Astrocyte of the hippocampus (primary cell): ENCODE data around the gene PPP1R2.
A peak's percentile ranks its signal among the peaks of the same experiment; 100 is the strongest.

Experiments
- DNase-seq: peaks from one replicate; pipeline ENCODE4 v3.0.0; 2011; ENCODE audit warnings: low read depth, low spot score

The PPP1R2 gene

DNA sequence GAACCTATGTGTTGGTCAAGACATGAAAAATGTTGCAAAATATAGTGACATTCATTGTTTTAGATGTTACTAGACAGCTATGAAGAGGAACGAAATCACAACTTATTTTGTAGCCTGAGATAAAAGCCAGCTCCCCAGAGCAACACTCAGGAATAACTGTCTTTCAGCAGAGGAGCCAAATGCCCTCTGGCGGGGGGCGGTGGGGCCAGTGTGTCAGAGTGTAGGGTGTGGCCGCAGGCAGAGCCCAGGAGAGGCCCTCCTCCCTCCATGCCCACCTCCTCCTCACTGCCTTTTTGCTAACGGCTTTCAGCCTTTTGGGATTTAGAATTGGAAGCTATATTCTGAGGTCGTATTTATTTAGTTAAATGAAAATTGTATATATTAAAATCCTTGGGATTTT lies 23.7 kb upstream of the PPP1R2 start:
- DNase-seq: no peak

DNA sequence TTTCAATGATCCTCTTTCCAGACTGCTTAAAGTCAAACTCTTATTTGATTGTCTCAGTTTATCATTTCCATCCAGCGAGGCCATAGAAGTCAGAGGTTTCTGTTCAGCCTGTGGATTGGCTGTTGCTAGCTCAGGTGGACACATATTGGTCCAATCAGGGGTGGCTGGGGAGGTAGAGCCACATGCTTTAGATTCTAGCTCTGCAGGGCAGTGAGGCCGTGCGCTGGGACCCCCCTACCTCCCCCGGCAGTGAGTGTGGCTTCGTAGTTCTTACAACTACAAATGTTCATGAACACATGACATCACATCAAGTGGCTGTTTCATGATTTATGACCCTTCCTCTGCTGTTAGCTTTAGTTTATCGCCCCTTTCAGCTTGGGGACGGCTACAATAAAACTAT lies 22.6 kb upstream of the PPP1R2 start:
- no peak for DNase-seq

DNA sequence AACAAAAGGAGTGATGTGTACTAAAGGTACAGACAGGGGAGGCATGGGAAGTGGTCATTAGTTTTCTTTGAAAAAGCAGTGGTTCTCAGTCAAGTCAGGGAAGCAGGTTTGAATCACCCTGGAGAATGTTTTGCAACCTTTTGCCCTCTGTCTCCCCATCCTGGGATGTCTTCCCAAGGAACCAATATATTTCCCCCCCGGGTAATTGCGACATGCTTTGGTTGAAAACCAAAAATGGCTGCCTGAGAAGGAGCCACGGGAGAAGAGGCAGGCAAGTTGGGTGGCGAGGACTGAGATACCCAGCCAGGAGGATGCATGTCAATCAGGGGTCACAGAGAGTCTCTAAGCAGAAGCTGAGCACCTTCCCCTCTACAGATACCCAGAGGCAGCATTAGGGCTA lies 20.2 kb upstream of the PPP1R2 start:
- DNase-seq: no peak

DNA sequence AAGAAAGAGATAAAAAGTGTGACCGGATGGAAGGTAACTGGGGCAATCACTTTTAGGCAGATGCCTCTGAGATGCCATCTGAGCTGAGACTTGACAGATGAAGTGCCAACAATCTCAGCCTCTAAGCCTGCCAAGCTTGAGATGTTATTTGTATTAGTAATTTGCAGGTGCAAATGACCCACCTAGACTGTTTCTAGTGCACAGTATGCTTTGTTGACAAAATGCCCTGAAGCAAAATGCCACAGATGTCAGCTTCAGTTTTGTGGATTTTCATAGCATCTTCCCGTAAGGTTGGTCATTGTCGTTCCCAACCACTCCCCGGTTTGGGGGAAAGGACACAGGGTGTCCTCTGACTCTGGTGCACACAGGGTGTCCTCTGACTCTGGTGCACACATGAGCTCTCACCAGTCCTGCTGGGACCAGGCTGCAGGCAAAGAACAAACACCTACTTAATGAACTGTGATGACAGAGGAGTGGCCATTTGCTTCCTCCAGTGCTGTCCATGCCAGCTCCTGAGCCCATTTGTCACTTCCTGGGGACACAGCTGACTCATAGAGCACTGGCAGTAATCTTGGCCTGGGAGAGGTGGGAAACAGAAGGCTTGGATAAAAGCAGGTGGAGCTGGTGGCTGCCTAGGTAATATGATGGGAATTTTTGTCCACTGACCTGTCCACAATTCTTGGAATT lies 16.7 kb upstream of the PPP1R2 start:
- DNase-seq: no peak

DNA sequence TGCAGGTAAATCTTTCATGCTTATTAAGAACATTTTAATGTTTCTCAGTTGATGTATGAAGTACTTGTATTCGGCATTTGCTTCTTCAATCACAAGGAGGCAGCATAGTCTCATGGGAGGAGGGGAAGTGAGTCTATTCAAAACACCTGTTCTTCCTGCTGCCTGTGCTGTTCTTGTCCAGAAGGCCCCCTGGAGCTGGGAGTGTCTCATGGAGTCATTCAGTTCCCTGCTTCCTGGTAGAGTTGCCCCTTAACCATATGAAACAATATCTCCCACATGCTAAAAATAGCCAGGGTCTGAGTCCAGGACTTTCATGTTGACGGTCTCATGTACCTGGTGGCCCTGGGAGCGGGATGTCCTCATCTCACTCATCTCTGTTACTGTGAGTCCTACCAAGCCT lies 15.5 kb upstream of the PPP1R2 start:
- no peak for DNase-seq

DNA sequence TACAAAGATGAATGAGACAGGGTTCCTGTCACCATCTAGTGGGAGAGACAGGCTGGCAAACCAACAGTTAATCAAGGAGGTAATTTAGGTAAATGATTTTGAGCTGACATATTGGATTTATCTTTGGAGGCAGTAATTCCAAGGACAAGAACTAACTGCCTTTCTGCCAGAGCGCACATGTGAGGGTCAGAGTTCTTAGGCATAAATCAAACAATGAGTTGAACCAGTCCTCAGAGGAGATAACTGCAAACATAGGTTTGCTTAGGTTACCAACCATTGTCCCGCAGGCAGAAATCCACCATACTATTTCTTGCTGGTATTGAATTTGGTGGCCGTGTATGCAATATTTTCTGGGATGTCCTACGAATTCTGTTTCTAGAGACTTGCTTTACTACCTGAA lies 14.2 kb upstream of the PPP1R2 start:
- DNase-seq: no peak

DNA sequence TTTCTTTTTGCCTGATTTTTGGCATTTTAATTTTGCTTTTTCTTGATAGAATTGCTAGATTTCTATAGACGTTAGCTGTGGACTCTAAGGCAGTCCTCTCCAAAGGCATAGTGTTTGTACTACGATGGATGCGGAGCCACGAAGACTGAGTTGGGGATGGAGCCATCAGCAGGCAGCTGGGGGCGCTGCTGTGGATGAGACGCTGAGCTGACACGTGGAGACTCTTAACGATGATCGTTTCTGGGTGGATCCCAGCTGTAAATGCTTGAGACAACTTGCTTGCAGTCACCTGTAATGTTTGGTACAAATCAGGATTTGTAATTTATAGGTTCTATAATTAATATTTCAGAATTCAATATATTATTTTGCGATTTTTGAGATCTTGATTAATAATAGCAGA lies 13.3 kb upstream of the PPP1R2 start:
- DNase-seq: no peak

DNA sequence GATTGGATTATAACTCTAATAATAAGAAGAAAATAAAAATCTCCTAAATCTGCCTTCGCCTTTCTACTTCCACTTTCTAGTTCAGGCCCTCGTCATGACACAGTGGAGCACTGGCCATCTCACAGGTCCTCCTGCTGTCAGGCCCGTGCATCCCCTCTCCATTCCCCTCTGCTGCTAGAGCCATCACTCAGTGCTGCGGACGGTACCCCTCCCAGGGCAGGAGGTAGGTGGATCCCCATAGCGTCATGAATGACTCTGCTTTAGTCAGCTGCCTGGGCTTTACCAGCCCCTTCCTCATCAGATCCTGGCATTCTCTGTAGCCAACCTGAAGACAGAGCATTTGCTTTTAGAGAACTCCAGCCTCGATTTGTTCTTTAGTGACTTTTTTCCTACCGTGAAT lies 12.0 kb upstream of the PPP1R2 start:
- no peak for DNase-seq

DNA sequence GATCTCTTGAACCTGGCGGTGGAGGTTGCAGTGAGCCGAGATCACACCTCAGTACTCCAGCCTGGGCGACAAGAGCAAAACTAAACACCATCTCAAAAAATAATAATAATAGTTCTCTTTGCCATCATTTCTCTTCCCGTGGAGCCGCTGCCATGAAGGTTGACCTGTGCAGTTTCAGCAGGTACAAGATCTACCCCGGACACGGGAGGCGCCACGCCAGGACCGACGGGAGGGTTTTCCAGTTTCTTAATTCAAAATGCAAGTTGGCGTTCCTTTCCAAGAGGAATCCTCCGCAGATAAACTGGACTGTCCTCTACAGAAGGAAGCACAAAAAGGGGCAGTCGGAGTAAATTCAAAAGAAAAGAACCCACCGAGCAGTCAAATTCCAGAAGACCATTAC lies 11.3 kb upstream of the PPP1R2 start:
- DNase-seq: no peak

DNA sequence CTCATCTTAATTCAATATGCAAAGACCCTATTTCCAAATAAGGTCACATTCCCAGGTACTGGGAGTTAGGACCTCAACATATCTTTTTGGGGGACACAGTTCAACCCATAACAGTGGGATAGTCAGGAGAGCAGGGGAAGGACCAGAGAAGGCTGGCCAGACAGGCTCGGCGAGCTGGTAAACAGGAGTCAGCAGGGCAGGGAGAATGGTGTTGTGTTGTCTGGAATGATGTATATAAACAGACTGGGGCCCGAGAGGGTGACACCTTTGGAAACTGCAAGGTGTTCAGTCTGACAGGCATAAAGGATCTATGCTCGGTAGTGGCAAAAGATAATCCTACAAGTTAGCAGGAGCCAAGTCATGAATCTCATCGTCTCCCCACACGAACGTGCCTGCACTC lies 10.1 kb upstream of the PPP1R2 start:
- no peak for DNase-seq

DNA sequence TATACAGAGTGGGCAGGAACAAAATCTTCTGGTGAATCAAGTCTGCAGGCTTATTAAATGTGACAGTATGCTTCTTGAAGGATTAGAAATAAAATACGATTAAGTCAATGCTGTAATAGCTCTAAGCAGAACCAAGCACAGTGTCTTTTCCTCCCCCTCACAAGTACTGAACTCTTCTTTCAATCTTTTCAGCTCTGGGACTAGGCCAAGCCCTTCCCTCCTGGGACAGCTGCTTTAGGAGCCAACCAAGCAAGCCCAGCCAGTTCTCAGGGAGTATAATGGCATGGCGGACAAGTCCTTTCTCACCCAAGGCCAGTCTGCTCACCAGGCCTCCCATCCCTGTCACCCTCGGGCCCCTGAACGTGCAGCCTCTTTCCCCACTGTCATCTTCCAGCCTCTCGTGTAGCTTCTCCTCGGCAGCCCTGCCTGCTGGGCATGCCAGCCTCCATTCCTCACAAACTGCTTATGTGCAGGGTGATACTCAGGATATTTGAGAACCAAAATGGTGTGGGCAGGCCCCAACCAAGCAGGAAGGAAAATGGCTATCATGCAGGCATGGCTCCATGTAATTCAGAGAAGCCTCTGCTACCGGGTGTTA lies 8.4 kb upstream of the PPP1R2 start:
- no peak for DNase-seq

DNA sequence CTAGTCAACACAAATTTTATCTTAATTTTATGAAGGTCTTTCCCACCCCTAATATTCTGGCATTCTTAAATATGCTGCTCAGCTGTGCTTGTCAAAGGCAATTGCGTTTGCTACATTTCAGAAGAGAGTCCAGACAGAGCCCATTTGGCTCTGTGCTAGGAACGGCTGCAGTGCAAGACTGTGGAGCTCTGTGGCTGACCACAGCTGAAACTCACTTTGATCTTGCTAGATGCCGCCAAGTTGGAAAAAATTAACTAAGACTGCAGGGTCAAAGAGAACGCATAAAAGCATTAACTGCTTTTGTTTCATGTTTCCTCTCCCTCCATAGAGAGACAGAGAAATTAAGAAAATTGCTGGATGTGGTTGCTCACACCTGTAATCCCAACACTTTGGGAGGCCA lies 7.6 kb upstream of the PPP1R2 start:
- DNase-seq: peak; percentile 65

DNA sequence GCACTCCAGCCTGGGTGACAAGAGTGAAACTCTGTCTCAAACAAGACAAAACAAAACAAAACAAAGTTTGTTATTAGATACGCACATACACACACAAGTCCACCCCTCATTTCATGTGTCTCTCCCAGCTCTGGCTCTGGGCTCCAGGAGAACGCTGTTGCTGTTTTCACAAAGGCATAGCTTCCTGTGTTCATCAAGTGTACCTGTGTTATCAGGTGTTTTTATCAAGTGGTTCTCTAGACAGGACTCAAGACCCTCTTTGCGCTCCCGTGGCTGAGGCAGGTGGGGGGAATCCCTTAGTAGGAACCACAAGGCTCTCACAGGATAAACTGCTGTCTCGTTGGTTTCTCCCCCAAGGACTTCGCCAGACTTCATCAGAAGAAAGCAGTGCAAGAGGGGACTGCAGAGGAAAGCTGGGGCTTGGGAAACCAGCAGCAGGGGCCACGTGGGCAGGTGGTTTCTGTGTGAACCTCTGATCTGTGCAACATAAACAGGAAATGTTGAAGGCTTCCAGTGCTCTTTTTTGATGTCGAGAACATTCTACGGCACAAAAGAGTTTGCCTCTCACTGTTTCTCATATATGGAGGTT lies 6.9 kb upstream of the PPP1R2 start:
- no peak for DNase-seq

DNA sequence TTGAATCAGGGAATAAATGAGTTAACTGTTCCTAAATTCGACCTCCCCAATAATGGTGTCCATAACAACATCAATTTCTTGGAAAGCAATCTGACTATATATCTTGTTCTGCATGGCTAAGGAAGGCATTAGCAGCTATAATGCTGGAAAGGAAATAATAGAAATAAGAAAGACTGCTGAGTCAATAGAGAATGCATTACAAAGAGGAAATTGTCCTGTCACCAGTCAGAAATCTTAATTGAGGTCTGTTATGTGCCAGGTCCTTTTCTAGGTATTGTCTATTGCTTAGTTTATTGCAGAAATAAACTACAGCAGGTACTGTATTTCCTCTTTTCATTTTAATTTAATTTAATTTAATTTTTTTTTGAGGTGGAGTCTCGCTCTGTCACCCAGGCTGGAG lies 5.9 kb upstream of the PPP1R2 start:
- no peak for DNase-seq

DNA sequence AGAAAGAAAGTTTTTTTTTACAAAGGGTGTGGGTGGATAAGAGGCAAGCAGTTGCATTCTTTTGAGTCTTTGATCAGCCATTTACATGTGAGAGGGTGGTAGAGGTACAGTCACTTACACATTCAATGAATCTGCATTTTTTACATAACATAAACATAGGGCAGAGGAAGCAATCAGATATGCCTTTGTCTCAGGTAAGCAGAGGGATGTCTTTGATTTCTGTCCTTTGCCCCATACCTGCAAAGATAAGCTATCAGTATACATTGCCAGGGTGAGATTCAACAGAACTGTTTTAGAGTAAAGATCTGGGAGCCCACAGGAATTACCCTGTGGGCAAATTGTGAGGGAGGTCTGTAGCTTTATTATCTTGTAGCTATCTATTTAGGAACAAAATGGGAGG lies 5.4 kb upstream of the PPP1R2 start:
- DNase-seq: no peak

DNA sequence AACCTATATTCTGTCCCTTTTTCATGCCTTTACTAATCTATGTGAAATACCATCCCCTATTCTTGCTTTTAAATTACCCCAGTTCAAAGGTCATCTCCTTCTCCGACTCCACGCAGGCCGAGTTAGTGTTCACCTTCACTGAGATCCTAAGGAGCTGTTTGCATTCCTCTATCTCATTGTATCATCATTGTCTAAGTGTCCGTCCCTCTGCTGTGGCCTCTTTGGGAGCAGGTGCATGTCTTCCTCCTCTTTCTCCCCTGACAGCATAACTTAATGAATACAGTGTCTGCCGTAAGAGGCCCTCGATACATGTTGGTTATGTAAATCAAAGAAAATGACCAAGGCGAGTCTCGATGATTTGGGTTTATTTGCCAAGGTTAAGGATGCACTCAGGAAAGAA lies 4.9 kb upstream of the PPP1R2 start:
- DNase-seq: no peak

DNA sequence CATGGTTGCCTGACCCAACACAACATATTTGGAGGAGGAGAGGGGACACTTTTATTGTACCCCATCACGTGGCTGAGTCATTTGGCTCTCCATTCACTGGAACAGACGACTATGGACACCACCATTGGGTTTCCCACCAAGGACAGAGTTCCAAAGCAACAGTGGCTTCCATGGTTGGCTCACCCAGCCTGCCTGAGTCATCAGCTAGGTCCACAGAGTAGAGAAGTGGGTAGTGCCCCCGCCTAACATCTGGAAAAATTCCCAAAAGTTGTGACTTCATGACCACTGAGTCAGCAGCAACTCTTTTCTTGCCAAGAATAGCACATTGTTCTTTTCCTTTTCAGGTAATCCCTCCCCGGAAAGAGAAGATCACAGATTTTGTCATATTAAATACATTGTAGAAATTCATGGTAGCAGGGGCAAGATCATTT lies 3.0 kb upstream of the PPP1R2 start:
- peak; percentile 89 for DNase-seq

DNA sequence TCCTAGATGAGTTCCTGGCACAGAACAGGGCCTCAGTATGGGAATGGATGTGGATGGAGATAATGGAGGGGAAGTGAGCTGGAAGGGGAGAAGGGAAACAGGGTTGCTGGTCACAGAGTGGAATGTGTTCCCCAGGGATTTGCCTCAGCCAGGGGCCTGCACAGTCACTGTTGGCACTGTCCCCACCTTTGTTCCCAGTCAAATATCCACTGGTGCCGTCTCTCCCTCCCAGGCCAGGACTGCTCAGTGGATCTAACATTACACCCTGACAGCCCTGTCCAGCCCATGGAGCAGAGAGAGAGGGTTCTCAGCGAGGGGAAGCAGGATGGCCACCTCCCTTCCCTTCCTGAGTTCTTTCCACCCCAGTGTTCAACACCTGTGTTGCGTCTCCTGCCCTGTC lies 1.5 kb upstream of the PPP1R2 start:
- DNase-seq: no peak

DNA sequence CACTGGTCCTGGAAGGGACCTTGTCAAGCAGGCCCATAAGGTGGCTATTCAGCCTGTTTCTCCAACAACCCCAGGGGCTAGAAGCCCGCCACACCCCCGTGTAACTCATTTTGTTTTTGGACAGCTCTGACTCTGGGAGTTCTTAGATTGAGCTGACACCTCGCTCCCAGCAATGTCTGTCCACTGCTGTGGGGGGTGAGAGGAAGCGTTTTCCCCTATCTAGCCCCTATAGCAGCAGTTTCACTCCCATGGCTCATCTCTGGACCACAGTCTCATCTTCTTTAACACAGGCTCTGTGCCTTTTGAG lies 1.1 kb upstream of the PPP1R2 start:
- no peak for DNase-seq

DNA sequence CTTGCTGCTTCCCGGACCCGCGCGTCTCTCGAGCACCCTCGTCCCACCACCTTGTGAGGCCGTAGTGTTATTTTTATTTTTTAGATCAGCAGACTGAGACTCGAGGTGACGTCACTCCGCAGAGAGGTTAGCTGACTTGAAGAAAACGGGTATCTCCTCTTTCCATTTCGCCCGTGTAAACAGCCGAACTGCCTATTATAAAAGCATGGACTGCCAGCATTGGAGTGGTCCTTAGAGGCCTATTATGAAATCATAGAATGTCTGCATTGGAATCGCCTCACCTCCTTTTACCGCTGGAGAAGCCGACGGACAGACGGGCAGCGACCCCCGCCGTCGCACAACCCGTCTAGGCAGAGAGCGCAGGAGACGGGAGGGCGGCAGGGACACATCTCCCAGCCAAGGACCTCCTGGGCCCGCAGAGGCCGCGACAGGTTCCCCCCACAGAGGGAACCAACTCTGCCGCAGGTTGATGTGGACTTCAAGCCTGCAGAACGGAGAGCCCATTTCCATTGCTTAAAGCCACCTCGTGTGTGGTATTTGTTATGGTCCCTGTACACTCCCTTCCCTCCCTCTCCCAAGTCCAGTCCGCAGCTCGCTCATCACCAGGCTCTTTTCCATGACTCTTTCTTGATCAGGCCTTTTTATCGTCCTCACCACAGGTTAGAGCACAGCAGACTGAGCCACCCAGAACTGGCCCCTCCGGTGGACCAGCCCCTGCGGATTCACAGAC lies 540 bp upstream of the PPP1R2 start:
- no peak for DNase-seq

DNA sequence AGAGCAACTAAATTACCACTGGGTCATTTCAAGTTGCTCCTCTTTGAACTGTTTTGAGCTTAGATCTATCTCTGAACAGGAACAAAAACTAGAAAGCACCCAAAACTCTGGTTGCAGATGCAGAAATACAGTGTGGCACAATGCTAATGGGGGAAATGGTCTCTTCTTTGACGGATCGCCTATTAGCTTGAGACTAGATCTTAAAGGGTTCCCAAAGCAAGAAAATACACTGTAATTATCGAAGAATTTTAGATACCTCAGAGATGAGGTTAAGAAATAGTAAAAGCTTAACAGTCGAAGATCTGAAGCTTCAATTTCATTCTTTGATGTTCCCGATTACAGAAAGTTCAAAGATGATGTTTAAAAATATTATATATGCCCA lies 818 bp downstream of the PPP1R2 start:
- DNase-seq: peak; percentile 20

DNA sequence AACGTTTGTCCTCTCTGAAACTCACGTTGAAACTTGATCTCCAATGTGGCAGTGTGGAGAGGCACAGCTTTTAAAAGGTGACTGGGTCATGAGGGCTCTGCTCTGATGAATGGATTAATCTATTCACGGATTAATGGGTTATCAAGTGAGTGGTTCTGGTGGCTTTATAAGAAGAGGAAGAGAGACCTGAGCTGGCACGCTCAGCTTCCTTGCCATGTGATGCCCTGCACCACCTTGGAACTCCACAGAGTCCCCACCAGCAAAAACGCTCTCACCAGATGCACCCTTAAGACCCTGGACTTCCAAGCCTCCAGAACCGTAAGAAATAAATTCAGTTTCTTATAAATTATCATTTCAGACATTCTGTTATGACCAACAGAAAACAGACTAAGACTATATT lies 2.6 kb downstream of the PPP1R2 start:
- DNase-seq: no peak

DNA sequence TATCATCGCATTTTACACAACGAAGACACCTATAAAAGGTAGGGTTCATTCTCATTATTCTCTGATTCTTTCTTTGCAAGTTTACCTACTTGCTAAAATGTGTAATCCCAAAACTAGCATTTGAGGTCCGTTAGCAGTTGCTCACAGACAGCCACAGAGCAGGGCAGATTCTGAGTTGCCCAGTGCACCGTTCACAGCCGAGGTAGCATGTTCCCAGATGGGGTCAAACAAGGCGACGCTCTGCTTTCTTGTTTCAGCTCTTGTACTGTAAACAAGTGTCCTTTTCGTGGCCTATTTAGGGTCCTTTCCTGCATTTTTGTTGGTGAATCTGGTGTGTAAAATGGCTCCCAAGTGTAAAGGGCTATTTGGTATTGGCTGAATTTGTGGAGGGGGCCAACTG lies 3.1 kb downstream of the PPP1R2 start:
- DNase-seq: no peak
